ENCODE results near the gene EIF2B5.

Gene EIF2B5

DNA sequence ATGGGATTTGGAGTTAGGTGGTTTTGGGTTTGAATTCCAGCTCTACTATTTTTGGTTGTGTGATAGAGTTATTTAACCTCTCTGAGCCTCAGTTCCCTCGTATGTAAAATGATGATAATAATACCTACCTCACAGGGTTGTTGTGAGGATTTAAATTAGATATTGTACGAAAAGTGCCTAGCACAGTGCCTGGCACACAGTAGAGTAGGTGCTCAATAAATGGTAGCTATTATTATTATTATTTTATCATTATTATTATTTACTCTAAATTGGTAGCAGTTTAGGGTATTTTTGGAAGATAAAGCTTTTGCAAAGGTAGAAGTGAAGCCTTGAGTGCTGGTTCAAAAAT is 38.2 kb downstream of the EIF2B5 start:
- no peak for DNase-seq (ENCODE audit: low spot score)

DNA sequence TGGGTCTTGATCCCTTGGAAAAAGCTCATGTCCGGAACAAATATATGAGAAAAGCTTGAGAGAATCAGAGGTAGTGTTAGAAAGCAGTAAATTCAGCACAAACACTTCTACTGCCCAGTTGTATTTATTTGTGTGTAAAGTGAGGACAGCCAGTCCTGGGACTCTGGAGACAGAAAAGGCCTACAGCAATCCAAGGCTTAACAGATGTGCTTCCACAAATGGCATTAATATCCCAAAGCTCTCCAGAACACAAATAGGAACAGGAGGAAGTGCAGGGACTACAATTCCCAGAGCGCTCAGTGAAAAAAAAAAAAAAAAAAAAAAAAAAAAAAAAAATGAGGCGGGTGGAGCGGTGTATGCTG is 39.1 kb downstream of the EIF2B5 start:
- DNase-seq (ENCODE audit: low spot score): no peak

DNA sequence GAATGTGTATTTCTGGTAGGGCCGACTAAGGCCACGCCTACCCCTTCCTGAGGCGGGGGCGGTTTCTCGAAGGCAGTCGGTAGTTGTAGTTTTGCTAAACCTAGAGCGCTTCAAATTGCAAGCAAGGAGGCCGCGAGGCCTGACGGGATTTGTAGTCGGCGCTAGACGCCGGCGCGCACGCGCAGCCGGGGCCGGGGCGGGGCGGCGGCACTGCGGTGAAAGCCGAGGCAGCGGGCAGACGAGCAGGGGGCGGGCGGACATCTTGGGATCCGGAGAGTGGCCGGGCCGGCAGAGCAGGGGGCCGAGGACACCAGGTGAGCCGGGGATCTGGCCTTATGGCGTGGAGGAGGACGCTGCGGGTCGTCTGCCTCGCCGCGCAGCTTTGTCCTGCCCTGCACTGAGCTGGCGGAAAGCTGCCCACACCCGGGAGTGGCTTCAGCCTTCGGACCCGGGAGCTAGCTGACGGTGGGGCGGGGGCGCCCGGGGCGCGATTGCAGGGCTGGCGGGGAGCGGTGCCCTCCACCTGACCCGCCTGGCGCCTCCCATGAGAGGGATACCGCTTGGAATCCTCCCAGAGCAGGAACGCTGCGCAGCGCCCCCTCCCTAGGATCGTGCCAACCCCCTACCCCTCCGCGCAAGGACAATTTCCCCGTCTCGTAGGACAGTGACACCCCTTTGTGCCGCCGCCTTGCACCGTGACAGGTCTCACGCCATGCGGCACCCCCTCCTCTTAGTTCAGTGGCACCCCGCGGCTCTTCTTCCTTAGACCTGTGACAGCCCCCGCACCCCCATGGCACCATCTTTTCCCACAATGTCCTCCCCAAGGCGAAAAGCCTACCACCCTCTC is 39.7 kb downstream of the EIF2B5 start, which contains the start of gene AP2M1:
TSS of gene AP2M1 (plus strand) at position 210 of the 847 bp plus-strand sequence. CDS start 2,139 bp downstream, outside the sequence.
- DNase-seq (ENCODE audit: low spot score): peak; percentile 97

DNA sequence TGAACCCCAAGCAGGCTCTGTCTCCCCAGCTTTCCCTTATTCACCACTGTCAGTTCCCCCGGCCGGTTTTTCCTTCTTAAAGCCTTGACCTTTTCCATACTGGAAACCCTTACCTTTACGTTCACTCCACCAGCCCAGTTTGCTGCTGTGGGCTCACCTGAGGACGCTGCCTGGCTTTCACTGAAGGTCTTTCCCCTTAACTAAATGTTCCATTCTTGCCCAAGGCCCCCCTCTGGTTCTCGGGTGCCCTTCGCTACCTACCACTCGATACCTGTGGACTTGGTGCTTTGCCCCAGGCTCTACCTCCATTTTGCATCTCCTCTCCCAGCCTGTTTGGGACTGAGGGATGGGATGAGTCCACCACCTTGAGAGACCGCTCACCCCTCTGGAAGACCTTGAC is 40.3 kb downstream of the EIF2B5 start:
- DNase-seq (ENCODE audit: low spot score): no peak

- no peak for DNase-seq (ENCODE audit: low spot score)
Measured at GRCh38 chr3:184175981-184176376, 40.8 kb downstream of the EIF2B5 start.

DNA sequence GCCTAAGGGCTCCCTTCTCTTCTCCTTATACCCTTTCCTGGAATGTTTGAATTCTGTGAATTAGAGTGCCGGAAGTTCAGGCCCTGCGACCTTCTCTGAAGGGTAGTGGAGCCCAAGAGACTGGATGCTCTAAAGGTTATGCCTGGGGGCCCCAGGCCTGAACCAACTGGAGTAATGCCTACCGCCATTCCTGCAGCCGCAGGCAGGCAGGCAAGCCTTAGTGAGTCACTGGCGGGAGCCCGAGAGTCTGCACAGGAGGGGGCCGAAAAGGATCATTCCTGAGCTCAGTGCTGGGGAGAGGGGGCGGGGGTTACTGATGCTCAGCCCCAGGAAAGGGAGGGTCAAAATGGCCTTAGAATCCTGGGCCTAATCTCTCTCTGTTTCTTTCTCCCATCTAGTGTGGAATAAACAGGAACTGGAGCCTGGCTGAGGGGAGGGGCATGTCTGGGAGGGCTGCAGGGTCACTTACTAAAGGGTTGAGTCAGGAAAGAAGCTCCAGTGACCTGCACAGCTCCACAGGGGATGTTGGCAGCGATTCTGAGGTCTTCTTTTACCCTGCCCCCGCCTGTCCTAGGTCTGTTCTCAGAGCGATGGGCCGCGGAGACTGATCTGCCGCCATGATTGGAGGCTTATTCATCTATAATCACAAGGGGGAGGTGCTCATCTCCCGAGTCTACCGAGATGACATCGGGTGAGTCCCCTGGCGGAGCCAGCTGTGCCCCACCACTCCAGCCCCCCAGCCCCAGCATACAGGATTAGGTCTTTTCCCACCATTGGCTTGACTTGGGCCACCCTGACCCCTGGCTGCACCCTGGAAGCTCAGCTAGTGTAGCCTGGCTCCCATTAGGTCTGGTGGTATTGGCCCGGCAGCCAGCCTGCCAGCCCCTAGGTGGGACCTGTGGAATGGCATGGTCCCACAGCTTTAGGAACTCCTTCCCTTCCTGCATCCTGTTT is 41.5 kb downstream of the EIF2B5 start:
- peak; percentile 91 for DNase-seq (ENCODE audit: low spot score)

GRCh38 chr3:184177331-184177731 is 42.2 kb downstream of the EIF2B5 start:
- DNase-seq (ENCODE audit: low spot score): peak; percentile 13

GRCh38 chr3:184177767-184178306 is 42.7 kb downstream of the EIF2B5 start:
- no peak for DNase-seq (ENCODE audit: low spot score)

DNA sequence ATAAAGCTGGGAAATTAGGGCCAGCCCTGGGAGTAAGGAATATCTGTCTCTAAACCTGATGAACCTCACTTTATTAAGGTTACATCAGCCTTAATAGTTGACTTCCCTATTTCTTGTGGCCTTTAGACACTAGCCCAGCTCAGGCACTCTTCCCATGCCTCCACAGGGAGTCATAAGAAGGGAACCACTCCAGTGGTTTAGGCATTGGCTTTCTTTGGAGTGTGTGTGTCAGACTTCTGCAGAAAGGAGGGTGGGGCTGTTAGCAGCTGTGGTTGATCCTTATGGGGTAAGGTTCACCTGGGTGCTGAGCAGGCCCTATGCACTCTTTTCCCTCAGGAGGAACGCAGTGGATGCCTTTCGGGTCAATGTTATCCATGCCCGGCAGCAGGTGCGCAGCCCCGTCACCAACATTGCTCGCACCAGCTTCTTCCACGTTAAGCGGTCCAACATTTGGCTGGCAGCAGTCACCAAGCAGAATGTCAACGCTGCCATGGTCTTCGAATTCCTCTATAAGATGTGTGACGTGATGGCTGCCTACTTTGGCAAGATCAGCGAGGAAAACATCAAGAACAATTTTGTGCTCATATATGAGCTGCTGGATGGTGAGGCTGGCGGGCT is 43.5 kb downstream of the EIF2B5 start:
- DNase-seq (ENCODE audit: low spot score): no peak

GRCh38 chr3:184180165-184180564 is 45.0 kb downstream of the EIF2B5 start:
- no peak for DNase-seq (ENCODE audit: low spot score)

GRCh38 chr3:184181596-184181995 is 46.4 kb downstream of the EIF2B5 start:
- no peak for DNase-seq (ENCODE audit: low spot score)

GRCh38 chr3:184183679-184184078 is 48.5 kb downstream of the EIF2B5 start:
- no peak for DNase-seq (ENCODE audit: low spot score)

DNA sequence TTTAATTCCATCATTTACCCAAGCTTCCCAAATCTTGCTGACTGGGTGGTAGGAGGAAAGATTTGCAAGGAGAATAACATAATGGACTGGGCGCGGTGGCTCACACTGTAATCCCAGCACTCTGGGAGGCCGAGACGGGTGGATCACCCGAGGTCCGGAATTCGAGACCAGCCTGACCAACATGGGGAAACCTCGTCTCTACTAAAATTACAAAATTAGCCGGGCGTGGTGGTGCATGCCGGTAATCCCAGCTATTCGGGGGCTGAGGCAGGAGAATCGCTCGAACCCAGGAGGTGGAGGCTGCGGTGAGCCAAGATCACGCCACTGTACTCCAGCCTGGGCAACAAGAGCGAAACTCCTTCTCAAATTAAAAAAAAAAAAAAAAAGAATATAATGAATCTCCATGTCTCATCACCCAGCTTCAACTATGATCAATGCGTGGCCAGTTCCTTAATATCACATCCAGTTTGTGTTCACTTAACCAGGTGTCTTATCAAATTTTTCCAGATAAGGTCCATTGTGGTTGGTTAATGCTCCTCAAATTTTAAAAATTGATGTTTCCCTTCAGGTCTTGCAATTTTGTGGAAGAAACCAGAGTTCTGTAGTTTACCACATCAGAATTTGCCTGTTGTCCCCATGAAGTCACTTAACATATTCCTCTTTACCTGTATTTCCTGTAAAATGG is 49.5 kb downstream of the EIF2B5 start:
- no peak for DNase-seq (ENCODE audit: low spot score)

DNA sequence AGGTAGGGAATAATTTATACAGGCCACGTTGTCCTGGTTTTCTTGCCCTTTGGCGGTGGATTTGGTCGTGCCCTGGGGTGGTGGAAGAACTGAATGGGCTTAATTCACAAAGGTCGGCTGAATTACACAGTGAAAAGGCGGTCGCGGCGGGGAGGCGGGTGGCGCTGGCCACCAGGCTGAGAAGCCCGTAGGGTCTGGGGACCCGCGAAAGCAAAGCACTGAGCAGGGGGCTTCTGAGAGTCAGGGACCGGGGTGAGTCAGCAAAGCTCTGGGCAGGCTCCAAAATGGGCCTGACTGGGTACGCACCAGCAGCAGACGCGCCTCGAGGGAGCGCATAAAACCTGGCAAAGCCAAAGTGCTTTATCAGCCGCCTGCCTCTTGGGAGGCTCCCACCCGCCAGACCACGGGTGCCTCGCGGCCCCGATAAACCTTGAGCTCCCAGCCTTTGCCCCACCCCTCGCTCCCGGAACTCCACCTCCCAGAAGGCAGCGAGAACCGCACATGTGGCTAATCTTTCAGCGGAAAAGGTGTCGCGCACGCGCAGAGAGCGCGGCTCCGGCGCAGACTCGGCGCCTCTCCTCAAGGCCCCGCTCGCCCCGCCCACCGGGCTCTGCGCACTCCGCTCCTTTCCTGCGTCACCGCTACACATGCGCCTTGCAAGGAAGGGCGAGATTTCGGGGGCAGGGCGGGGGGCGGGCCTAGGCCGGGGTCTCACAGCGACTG is 50.5 kb downstream of the EIF2B5 start:
- DNase-seq (ENCODE audit: low spot score): peak; percentile 100

GRCh38 chr3:184186184-184186901 is 51.2 kb downstream of the EIF2B5 start, which contains the start of gene ABCF3:
Gene ABCF3, plus strand, starts transcription at chr3:184186199. Its CDS starts 9 bp downstream, at chr3:184186208.
- DNase-seq (ENCODE audit: low spot score): peak; percentile 39

DNA sequence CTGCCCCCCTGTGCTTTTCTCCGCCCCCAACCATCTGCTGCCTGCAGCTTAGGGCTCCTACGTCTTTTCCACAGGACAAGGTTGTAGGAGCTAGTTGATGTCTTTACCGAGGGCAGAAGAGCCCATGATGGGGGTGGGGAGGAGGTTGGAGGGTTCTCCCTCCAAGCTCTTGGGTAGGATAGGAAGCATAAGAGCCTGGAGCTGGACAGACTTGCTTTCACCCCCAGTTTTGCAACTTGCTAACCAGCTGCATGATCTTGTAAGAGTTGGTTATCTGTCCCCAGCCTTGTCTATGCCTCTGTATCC is 51.7 kb downstream of the EIF2B5 start:
- DNase-seq (ENCODE audit: low spot score): no peak

- no peak for DNase-seq (ENCODE audit: low spot score)
Measured at GRCh38 chr3:184188080-184188479, 52.9 kb downstream of the EIF2B5 start.

GRCh38 chr3:184189421-184189820 is 54.3 kb downstream of the EIF2B5 start:
- DNase-seq (ENCODE audit: low spot score): no peak

- no peak for DNase-seq (ENCODE audit: low spot score)
Measured at GRCh38 chr3:184192889-184193288, 57.7 kb downstream of the EIF2B5 start.

DNA sequence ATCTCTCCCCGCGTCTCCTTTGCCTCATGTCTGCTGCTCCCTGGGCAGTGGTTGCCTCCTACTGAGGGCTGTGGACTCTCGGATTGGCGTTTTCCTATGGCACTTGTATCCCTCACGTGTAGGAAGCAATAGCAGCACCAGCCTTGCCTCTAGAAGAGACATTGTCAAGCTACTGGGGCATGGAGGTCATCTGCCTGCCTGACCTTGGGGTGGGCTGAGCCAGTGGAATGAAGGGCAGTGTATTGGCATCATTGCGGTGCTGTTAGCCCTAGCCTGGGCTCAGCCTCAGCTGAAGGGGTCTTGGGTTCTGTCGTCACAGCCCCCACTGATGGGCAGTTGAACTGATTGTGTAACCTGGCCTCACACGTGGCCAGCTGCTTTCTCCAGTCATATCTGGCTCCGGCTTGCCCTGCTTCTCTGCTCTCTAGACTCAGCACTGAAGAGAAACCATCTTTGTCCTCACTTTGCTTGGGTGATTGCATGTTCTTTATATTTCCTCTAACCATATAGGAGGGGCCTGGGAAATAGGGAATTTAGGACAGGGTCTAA is 58.9 kb downstream of the EIF2B5 start:
- no peak for DNase-seq (ENCODE audit: low spot score)
